HG03558 (cell line): Measurements from ENCODE around the gene STT3B.

Experiments
- ATAC-seq: cut with Tn5 transposase; IDR thresholded peaks from one replicate; pipeline ENCODE4 v1.9.1; 2021; ENCODE audit warnings: moderate number of reproducible peaks; ENCODE audit not compliant: unreplicated experiment; ENCODE audit errors: extremely low read depth

STT3B gene

DNA sequence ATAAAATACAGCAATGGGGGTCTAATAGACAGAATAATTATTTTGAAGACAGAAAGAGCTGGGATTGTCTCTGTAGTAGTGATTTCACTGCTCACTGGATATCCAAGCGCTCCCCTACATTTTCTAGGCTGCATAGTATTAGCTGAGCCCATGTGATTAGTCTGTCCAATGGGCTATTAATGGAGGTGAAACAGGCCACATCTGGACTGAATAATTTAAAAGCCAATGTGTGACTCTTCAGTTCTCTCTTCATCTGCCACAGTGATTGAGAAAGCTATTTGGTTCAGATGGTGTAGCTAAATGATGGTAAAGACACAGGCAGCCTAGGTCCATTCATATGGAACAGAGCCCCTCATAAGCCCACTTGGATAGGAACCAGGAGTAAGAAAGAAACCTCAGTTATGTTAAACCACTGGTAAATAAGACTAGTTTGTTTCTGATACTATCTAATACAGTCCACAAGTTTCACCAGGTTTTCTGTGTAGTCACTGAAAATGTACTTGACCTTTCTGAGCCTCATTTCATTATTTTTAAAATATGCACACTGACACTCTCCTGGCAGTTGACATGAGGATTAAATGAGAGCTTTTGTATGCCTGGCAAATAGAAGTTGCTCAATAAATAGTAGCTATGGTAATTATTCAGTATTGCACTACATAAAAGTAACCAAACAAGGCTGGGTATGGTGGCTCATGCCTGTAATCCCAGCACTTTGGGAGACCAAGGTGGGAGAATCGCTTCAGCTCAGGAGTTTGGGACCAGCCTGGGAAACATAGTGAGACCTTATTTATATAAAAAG is 17.0 kb upstream of the STT3B start:
- ATAC-seq, result no peak

DNA sequence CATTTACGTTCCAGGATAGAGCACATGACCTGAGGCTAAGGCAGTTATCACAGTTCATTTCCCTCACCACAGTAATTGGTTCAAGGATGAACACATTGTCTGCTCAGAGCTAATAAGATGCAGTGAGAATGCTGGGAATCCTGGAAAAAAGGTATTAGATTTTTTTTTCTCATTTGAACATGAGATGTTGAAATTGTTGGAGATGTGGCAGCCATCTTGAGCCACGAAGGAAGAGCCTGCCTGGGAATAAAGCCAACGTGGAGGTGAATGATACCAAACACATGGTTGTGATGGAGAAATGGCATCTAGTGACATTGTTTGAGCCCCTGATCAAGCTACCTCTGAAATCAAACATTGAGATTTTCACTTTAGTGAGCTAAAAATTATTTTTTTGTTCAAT is 16.0 kb upstream of the STT3B start:
- no peak for ATAC-seq

DNA sequence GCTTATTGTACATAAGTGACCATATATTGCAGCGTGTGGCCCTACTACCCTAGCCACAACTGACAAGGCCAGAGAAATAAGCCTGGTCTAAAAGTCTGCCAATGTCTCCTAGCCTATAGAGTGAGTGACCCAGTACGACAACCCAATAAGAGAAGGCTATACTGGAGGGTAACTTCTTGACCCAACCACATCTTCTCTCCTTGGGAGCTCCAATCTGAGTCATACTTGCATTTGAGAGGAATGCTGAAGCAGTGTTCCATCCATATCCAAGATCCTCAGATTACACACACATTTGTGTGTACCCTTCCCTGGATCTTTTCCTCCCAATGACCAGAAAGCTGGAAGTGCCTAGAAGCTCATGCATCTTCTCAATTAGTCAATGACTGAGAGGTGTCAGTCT is 11.3 kb upstream of the STT3B start:
- ATAC-seq, result no peak

DNA sequence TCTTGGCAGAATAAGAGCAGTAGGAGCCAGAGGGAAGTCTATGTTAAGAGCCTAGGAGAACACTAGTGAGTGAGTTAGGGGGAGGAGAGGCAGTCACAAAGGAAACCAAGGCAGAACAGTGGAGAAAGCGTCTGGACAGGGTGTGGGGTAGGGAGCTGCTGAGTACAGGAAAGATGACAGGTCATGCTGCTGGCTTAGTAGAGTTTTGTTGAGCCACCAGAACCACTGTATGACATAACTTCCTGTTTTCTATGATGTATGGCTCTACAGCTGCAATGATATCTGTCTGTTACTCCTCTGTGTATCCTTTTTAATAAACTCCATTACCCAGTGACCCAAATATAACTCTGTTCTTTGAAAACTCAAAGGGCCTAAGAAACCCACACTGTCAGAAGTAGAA is 10.6 kb upstream of the STT3B start:
- ATAC-seq, result no peak

DNA sequence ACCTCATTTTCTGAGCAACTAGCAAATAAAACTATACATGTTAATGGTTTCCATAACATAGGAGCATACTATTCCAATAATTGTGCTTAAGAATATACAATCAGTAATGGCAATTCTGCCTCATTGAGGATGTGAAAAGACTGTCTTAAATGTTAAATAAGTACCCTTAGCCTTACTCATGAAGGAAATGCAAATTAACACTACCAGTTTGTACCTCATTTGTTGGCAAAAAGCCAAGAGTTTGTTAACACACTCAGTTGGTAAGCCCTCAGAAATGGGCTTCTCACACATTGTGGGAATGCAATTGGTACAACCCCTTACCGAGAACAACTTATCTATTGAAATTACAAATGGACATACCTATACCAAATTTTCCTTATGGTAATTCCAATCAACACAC is 9.2 kb upstream of the STT3B start:
- no peak for ATAC-seq

DNA sequence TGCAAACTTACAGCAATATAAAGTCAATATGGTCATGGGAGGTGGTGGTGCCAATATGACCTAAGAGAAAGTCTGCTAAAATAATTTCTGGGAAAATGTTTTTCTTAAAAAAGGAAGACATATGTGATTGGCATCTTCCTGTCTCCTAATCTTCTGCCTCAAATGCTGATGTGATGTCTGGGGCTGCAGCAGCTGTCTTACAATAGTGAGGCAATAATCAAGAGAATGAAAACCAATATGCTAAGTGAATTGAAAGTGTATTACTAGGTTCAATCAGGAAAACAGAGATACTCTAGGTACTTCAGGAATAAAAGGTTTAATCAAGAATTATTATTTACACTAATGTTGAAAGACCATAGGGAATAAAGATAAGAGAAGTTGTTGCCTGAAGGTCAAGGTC is 7.2 kb upstream of the STT3B start:
- no peak for ATAC-seq

- no peak for ATAC-seq
Measured at GRCh38 chr3:31529421-31529820, 3.3 kb upstream of the STT3B start.

DNA sequence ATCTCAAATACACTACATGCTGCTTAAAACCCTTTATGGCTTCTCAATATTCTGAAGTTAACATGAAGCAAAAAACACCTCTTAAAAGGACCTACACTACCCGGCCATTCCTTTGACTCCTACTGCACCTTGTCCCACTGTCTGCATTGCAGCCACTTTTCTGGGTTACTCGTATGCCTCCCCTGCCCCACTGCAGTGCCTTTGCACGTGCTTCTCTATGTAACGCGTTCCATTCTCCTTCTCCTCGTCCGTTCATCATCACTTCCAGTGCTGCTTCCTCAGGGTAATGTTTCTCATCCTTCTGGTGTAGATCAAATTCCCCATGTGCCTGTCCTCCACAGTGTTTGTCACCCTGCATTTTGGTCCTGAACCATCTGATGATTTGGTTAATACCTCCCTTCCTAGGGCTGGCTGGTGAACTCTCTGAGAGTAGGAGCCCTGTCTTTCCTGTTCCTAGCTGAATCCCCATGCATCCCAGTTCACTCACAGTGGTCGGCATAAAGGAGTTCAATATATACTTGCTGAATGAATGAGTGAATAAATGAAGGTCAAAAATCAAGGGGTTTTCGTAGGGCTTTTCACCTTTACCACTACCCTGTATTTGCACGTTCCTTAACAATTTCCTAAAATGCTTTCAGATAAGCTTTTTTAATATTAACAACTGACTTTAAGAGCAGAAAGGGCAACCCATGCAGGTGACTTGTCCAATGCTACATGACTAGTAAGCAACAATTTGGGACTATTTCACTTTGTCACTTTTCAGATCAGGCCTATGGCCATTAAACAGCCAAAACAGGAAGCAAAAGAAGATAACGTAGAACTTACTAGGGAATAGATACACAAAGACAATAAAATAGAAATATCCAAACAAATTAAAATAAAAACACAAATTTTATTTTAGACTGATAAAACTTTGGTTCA is 2.4 kb upstream of the STT3B start:
- ATAC-seq, result no peak

- no peak for ATAC-seq
Measured at GRCh38 chr3:31530960-31531335, 1.8 kb upstream of the STT3B start.

DNA sequence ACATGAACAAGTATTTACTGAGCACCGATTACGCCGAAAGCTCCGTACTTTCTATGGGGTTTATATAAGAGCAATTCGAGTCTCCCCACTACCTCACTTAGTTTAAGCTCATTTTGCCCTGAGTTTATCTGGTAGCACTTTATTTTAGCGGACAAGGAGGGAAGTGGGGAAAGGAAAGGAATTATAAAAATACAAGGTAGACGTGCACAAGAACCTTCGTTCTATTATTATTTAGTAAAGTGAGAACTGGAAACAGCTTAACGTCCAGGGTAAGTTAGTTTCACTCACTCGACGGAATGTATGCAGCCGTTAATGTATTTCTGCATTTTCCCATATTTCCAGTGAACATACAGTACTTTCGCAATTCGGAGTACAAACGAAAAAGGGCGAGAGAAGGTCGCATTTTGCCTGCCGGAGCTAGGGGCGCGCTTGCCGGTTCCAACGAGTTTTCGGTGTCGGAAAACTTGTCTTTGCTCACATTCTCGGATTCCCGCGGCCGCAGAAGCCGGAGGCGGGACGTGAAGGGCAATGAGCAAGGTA is 1.2 kb upstream of the STT3B start:
- no peak for ATAC-seq

DNA sequence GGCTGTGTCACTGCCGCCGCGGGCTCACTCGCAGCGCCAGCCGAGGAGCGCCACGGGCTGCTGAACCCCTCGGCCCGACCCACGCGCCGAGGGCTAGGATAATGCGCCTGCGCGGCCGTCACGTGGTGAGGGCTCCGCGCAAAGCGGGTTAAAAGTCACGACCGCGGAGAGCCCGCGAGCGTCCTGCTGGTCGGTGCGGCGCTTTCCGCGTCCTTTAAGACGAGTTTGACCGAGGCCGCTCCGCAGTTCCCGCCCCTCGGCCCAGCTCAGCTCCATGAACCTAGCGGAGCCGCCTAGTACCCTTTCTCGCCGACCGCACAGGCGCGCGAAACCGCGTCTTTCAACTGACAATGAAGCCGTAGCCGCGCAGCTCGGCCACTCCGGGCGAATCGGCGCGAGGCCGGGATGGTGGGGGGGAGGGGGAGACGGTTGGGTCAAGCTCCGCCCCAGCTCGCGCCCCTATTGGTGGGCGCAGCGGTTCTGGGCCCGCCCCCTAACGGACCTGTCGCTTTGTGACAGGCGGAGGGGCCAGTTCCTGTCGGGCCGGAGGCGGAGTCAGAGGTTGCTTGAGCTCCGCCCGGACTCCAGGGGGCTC is 636 bp upstream of the STT3B start:
- ATAC-seq, result peak; percentile 69

DNA sequence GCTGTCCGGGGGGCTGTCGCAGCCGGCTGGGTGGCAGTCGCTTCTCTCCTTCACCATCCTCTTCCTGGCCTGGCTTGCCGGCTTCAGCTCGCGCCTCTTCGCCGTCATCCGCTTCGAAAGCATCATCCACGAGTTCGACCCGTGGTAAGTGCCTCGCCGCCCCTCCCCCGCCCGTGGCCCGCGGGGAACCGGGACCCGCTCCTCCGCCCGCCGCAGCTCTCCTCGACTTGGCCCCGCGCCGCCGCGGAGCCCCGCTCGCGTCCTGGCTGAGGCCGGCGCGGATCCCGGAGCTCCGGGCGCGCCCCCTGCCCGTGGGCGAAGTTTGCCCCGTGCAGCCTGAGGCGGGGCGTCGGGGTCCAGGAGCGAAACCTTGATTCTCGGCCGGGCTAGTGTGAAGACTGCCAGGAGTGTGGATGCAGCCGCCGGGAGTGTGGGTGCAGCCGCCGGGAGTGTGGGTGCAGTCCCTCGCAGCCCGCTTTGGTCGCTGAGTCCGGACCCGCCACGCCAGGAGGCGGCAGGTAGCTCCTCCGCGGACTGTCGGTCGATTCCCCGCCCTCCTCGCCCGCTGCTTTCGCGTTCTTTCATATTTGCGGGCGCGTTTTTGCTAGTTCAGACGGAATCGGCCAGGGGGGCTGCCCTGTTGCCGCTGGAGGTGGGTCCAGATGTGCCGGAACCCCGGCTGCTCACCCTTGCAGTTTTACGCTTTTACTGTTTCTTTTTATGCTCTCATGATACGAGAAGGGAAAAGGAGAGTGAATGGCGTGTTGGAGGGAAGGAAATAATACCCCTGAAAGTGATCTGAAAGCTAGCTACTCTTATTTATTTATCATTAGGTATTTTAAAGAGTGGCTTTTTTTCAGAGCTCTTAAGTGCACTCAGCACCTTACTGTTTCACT is 692 bp downstream of the STT3B start:
- ATAC-seq, result no peak

GRCh38 chr3:31534065-31534425 is 1.3 kb downstream of the STT3B start:
- no peak for ATAC-seq

- ATAC-seq, result no peak
Measured at GRCh38 chr3:31536497-31536896, 3.8 kb downstream of the STT3B start.

DNA sequence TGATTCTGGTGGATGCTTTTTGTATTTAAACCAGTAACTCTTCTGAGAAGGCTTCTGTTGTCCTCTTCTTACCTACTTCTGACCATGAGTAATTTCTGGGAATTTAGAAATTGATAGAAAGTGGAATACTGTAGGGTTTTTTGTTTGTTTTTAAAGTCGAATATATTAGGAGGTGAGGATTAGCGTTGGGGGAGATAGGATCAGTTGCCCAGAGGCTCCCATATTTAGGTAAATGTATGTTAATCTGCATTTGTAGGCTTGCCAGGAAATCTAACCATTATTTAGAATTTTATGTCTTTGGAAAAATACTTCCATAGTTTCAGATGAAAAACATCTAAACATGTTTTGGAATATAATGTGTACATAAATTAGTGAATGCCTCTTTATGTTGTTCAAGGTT is 6.1 kb downstream of the STT3B start:
- no peak for ATAC-seq

GRCh38 chr3:31539275-31539674 is 6.5 kb downstream of the STT3B start:
- ATAC-seq, result no peak

GRCh38 chr3:31541089-31541488 is 8.4 kb downstream of the STT3B start:
- no peak for ATAC-seq

DNA sequence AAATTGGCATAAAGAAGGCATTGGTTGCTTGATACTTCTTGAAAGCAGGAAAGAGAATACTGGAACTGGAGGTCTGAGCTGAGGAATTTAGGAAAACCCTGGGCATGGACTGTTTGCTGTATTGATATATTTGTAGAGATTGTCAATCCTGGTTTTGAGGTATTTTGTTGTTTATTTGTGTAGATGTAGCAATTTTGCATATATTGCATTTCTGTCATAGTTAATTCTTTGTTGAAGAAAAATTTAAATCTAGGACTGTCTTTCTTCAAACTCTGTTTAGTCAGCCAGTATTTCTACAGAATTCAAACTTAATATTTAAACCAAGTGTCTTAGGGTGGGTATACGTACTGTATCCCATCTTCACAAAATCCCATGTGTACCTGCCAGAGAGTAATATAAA is 9.5 kb downstream of the STT3B start:
- ATAC-seq, result no peak

DNA sequence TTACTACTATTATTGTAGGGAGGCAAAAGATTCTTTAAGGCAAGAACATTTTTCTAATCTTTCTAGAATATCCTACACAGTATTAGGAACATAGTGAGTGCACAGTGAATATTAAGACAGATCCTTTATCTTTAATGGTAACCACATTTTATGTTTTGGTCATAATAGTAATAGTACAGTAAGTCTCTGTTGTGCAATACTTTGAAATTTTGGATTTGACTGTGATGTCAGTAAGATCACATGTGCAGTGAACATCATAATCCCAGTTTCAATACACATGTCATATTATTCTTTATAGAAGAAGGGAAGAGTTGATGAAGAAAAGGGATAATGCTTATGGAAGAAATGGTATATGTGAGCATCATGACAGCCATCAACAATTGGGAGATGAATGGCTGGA is 10.7 kb downstream of the STT3B start:
- no peak for ATAC-seq

- no peak for ATAC-seq
Measured at GRCh38 chr3:31544634-31545033, 11.9 kb downstream of the STT3B start.
